SK-N-MC (cell line): Measurements from ENCODE around the gene TNFAIP8L2.

Experiments
- DNase-seq: peaks from one replicate; pipeline ENCODE4 v3.0.0-alpha.2; 2011; ENCODE audit warnings: low read depth, low spot score
- H3K27ac ChIP-seq: fragments of 200-600 bp; sonication (generic); 2 replicates; pipeline ENCODE4 v1.5.1; 2016; ENCODE audit warnings: mixed run types
- H3K36me3 ChIP-seq: fragments of 200-600 bp; sonication (generic); 2 replicates; pipeline ENCODE4 v1.6.1; 2017; ENCODE audit warnings: antibody characterized with exemption, low read length, mixed read lengths; ENCODE audit not compliant: insufficient read depth
- H3K4me3 ChIP-seq: fragments of 200-600 bp; sonication (generic); 2 replicates; pipeline ENCODE4 v1.5.1; 2016
- H3K9ac ChIP-seq: fragments of 200-600 bp; sonication (generic); 2 replicates; pipeline ENCODE4 v1.8.0; 2017; ENCODE audit warnings: mixed run types, mixed read lengths; ENCODE audit not compliant: insufficient read length
- H3K9me3 ChIP-seq: fragments of 200-600 bp; sonication (generic); 2 replicates; pipeline ENCODE4 v1.6.1; 2017; ENCODE audit warnings: low read depth, mild to moderate bottlenecking, antibody characterized with exemption, low read length, moderate library complexity, mixed read lengths
- EZH2 ChIP-seq: fragments of 200-600 bp; sonication (generic); IDR thresholded peaks from one replicate; pipeline ENCODE4 v1.6.1; 2017; ENCODE audit warnings: antibody characterized with exemption
- FOXP2 ChIP-seq: optimal IDR thresholded peaks from 2 replicates; pipeline ENCODE3; 2011; ENCODE audit warnings: mild to moderate bottlenecking, moderate library complexity; ENCODE audit not compliant: insufficient read depth; ENCODE audit errors: extremely low read length, control extremely low read depth
- POLR2AphosphoS5 ChIP-seq: IDR thresholded peaks from 2 replicates; pipeline ENCODE4 v1.6.1; 2012; ENCODE audit warnings: mild to moderate bottlenecking, low read depth, low read length, borderline replicate concordance

Gene TNFAIP8L2

DNA sequence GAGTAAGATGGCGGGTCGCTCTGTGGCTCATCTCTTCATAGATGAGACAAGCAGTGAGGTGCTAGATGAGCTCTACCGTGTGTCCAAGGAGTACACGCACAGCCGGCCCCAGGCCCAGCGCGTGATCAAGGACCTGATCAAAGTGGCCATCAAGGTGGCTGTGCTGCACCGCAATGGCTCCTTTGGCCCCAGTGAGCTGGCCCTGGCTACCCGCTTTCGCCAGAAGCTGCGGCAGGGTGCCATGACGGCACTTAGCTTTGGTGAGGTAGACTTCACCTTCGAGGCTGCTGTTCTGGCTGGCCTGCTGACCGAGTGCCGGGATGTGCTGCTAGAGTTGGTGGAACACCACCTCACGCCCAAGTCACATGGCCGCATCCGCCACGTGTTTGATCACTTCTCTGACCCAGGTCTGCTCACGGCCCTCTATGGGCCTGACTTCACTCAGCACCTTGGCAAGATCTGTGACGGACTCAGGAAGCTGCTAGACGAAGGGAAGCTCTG lies 2.4 kb downstream of the TNFAIP8L2 start:
- no peak for TF ChIP-seq EZH2
- TF ChIP-seq FOXP2: no peak
- H3K36me3 ChIP-seq: peaks cover 25% of the 10 kb centered on the region; the same call in 1 of the 2 replicates
- H3K9me3 ChIP-seq: no peaks in the 10 kb centered on the region
- no peak overlapping the region for H3K4me3 ChIP-seq
- no peak for DNase-seq
- no peak overlapping the region for H3K9ac ChIP-seq
- H3K27ac ChIP-seq: no peak overlapping the region

DNA sequence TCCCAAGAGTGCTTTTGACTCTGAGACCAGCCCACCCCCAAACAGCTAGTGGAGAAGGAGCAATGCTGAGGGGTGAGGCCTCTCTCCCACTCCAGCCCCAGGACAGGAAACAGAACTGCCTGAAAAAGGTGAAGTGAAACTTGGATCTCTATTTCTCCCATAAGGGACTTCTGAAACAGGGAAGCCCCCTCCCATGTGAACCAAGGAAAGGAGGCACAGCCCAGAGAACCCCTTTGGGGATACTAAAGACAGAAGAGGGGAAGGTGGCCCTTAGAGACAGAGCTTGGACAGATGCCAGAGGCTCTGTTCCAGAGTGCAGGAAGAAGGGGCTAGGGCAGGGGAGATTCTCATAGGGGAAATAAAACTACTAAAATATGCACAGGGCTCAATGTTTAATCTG lies 2.9 kb downstream of the TNFAIP8L2 start:
- peaks cover 25% of the 10 kb centered on the region; the same call in 1 of the 2 replicates for H3K36me3 ChIP-seq
- TF ChIP-seq POLR2AphosphoS5: no peak
- TF ChIP-seq EZH2: no peak
- TF ChIP-seq FOXP2: no peak
- H3K27ac ChIP-seq: no peak overlapping the region
- no peak overlapping the region for H3K9ac ChIP-seq
- no peak for DNase-seq
- H3K9me3 ChIP-seq: no peaks in the 10 kb centered on the region
- no peak overlapping the region for H3K4me3 ChIP-seq

DNA sequence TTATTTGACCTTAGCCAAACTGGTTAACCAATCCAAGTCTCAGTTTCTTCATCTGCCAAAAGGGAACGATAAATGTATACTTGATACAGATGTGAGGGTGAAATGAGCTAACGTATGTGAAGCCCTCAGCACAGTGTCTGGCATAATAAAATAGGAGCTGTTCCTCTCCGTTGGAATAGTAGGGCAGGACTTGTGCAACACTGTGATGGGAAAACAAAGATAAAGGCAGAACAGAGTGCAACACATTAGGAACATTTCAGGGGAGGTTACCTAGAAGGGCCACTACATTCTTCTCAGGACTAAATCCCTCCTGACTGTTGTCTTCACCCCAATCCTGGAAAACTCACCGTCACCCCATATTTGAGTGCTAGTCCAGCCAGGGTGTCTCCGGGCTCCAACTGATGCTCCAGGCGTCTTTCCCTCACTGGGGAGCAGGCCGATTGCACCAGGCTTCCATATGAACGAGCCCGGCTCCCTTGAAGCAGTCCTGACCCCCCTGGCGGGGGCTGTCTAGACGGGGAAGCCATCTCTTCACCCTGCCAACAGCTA lies 8.4 kb downstream of the TNFAIP8L2 start:
- Histone ChIP-seq H3K27ac (no peak overlapping the region), H3K36me3 (peaks cover 25% of the 10 kb centered on the region), H3K9ac (peak overlapping the region; percentile 88), H3K4me3 (peak overlapping the region; percentile 87), H3K9me3 (no peaks in the 10 kb centered on the region)
- no peak for DNase-seq
- TF ChIP-seq POLR2AphosphoS5 (no peak), FOXP2 (no peak), EZH2 (no peak)

DNA sequence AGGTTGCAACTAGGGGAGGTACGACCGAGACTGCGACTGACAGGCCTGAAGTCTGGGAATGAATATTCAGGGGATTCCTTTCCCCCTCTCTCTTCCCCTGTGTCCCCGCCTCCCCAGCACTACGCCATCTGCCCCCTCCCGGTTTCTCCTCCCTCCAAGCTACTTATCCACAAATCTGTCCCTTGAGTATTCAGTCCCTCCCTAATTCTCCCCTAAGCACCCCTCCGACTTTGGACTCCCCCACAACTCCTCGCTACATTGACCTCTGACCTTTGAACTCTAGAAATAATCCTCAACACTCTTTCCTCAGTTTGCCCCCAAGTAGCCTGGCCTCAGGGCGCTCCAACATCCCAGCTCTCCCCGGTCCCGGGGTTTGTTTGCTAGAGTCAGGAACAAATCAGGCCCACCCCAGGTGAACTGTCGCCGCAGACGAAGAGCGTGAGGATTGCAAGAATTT lies 8.9 kb downstream of the TNFAIP8L2 start:
- DNase-seq: no peak
- peaks cover 24% of the 10 kb centered on the region for H3K36me3 ChIP-seq

DNA sequence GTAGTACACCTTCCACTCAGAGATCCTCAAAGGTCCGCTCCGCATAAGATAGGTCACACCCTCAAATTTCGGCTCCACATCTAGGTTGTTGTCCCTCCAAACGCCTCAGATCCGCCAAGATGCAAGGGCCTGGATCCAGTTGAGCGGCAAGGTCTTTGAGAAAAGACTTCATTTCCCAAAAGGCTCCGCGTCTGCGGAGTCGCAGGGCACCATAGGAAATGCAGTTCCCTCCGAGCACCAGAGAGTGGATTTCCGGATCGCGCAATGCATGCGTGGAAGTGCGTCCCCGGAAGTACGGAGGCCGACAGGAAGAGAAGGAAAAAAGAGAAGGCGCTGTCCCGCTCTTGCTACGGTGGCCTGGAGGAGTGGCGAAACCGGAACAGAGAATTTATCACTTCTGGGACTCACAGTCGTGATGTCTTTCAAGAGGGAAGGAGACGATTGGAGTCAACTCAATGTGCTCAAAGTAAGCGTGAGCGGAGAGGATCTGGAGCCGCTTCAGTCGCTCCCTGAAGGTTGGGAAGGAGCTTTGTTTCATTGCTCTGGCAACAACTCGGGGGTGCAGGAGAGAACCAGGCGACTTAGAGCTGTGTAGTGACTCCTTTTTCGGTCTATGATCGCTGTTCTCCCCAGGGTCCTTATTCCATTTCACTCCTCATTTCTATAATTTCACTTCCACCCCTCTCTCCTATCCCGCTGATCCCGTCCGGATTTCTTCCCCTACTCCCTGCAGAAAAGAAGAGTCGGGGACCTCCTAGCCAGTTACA lies 9.5 kb downstream of the TNFAIP8L2 start, which contains the start of the genes LYSMD1 and SCNM1:
Gene LYSMD1 (minus strand): TSS at position 165 of the 767 bp plus-strand sequence. CDS start 644 bp downstream, outside the sequence.
Gene SCNM1 (plus strand): TSS at position 407 of the 767 bp plus-strand sequence. CDS start 9 bp downstream, at position 416.
- TF ChIP-seq POLR2AphosphoS5: peak; percentile 88
- peak; percentile 96 for TF ChIP-seq FOXP2
- TF ChIP-seq EZH2: no peak
- peaks cover 20% of the 10 kb centered on the region for H3K36me3 ChIP-seq
- peak within 1 kb of the TSS; percentile 91 for H3K9ac ChIP-seq
- peak within 1 kb of the TSS; percentile 87 for H3K4me3 ChIP-seq
- no peaks in the 10 kb centered on the region for H3K9me3 ChIP-seq
- peak within 1 kb of the TSS; percentile 79 for H3K27ac ChIP-seq
- DNase-seq: peak; percentile 98

More for the DNA sequence above, 8.9 kb downstream of the TNFAIP8L2 start:
- TF ChIP-seq FOXP2 (no peak), EZH2 (no peak), POLR2AphosphoS5 (no peak)
- Histone ChIP-seq H3K4me3 (peak overlapping the region; percentile 87), H3K9me3 (no peaks in the 10 kb centered on the region), H3K27ac (peak overlapping the region; percentile 79), H3K9ac (peak overlapping the region; percentile 88)

DNA sequence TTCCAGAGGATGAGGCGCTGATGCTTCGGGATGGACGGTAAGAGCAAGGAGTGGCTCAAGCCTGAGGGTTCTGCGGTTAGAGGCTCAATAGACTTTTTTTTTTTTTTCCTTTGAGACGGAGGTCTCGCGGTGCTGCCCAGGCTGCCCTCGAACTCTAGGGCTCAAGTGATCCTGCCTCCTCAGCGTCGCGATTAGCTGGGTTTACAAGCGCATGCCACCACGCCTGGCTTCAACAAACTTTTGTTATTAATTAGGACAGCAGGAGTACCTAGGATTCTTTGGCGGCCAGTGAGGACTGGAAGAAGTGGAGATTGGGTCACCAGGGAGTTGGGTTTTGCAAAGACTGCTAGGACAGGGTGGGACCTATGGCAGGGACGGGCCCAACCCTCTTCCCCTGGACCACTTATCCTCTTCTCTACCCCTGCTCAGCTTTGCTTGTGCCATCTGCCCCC lies 10.1 kb downstream of the TNFAIP8L2 start:
- DNase-seq: no peak
- no peak for TF ChIP-seq EZH2
- TF ChIP-seq POLR2AphosphoS5: no peak
- no peak for TF ChIP-seq FOXP2

DNA sequence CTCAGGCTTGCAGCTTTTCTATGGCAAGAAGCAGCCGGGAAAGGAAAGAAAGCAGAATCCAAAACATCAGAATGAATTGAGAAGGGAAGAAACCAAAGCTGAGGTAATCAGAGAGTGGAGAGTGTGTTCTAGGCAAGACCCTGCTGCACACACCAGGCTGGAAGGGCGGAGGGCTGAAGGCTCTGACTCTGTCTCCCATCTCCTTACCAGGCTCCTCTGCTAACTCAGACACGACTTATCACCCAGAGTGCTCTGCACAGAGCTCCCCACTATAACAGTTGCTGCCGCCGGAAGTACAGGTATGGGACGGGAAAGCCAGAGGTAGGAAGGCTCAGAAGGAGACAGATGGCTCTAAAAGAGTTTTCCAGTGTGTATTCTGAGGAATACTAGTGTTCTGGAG lies 10.7 kb downstream of the TNFAIP8L2 start:
- H3K4me3 ChIP-seq: peak overlapping the region; percentile 87
- peaks cover 13% of the 10 kb centered on the region for H3K36me3 ChIP-seq
- DNase-seq: no peak
- peak overlapping the region; percentile 91 for H3K9ac ChIP-seq
- no peaks in the 10 kb centered on the region for H3K9me3 ChIP-seq
- TF ChIP-seq EZH2 (no peak), POLR2AphosphoS5 (no peak), FOXP2 (no peak)
- H3K27ac ChIP-seq: no peak overlapping the region

More for the DNA sequence above, 10.1 kb downstream of the TNFAIP8L2 start:
- peak overlapping the region; percentile 91 for H3K9ac ChIP-seq
- peak overlapping the region; percentile 54; the same call in 1 of the 2 replicates for H3K27ac ChIP-seq
- H3K9me3 ChIP-seq: no peaks in the 10 kb centered on the region
- peaks cover 18% of the 10 kb centered on the region for H3K36me3 ChIP-seq
- peak overlapping the region; percentile 87 for H3K4me3 ChIP-seq

DNA sequence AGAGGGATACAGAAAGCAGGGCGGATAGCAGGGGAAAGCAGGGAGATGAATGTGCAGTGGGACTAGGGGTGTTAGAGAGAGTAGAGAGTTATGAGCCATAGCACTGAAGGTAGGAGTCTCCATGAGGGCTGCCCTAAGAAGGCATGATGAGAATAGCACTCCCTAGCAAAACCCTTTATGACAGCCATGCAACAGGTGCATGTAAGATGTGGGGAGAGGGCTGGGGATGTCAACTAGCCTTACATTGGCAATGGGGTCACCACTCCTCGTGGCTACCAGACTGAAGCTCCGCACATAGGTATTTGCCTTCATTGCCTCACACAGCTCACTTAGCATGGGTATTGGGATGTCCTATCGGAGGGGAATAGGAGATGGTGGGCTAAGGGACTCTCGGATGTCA lies 14.7 kb downstream of the TNFAIP8L2 start:
- no peak for DNase-seq
- no peaks in the 10 kb centered on the region for H3K9me3 ChIP-seq
- H3K27ac ChIP-seq: no peak overlapping the region
- H3K9ac ChIP-seq: no peak overlapping the region
- peaks cover 33% of the 10 kb centered on the region for H3K36me3 ChIP-seq
- no peak for TF ChIP-seq FOXP2
- no peak for TF ChIP-seq EZH2
- no peak for TF ChIP-seq POLR2AphosphoS5
- no peak overlapping the region for H3K4me3 ChIP-seq
